OCI-LY3 (cell line): ENCODE results near the gene ATP2B3.
A peak's percentile ranks its signal among the peaks of the same experiment; 100 is the strongest.

ENCODE experiments used
- H2AFZ ChIP-seq: fragments of 200-600, 300-600 bp; shearing (Covaris generic); 2 replicates; pipeline ENCODE4 v1.6.0; 2014; ENCODE audit warnings: antibody characterized with exemption, low read depth, low read length
- H3K27ac ChIP-seq: fragments of 200-600, 300-600 bp; sonication (generic); 2 replicates; pipeline ENCODE4 v1.5.1; 2014; ENCODE audit warnings: mild to moderate bottlenecking, low read length, moderate library complexity, mixed read lengths
- H3K27me3 ChIP-seq: fragments of 200-600, 300-600 bp; sonication (generic); 2 replicates; pipeline ENCODE4 v1.6.1; 2014; ENCODE audit warnings: low read depth, low read length, mixed read lengths
- H3K36me3 ChIP-seq: fragments of 200-600, 300-600 bp; sonication (generic); replicated peaks from 2 replicates; pipeline ENCODE3; 2014; ENCODE audit warnings: low read depth, low read length, mixed read lengths
- H3K4me1 ChIP-seq: fragments of 300-600, 200-600 bp; sonication (generic); 2 replicates; pipeline ENCODE4 v1.6.1; 2014; ENCODE audit warnings: low read length, mixed read lengths
- H3K4me2 ChIP-seq: fragments of 200-600, 300-600 bp; sonication (generic); 2 replicates; pipeline ENCODE4 v1.6.1; 2014; ENCODE audit warnings: low read length, mixed read lengths
- H3K4me3 ChIP-seq: fragments of 300-600, 200-600 bp; sonication (generic); 2 replicates; pipeline ENCODE4 v1.5.1; 2014; ENCODE audit warnings: antibody characterized with exemption, mild to moderate bottlenecking, low read length, moderate library complexity
- H3K79me2 ChIP-seq: fragments of 300-600, 200-600 bp; shearing (Covaris generic); 2 replicates; pipeline ENCODE4 v1.6.1; 2014; ENCODE audit warnings: mild to moderate bottlenecking, low read length, mixed read lengths
- H3K9ac ChIP-seq: fragments of 300-600, 200-600 bp; shearing (Covaris generic); 2 replicates; pipeline ENCODE4 v1.6.0; 2014; ENCODE audit warnings: mild to moderate bottlenecking, low read length, moderate library complexity
- H3K9me3 ChIP-seq: fragments of 200-600, 300-600 bp; shearing (Covaris generic); 2 replicates; pipeline ENCODE4 v1.6.1; 2014; ENCODE audit warnings: low read length, mixed read lengths; ENCODE audit not compliant: insufficient read depth
- H4K20me1 ChIP-seq: fragments of 200-600, 300-600 bp; sonication (generic); 2 replicates; pipeline ENCODE4 v1.6.1; 2016; ENCODE audit warnings: low read length, mixed read lengths; ENCODE audit not compliant: insufficient read depth
- CTCF ChIP-seq: fragments of 200-600, 300-600 bp; sonication (generic); IDR thresholded peaks from 2 replicates; pipeline ENCODE4 v1.5.1; 2014; ENCODE audit warnings: antibody characterized with exemption, low read length, low read depth
- EZH2phosphoT487 ChIP-seq: fragments of 200-600 bp; shearing (Covaris generic); IDR thresholded peaks from 2 replicates; pipeline ENCODE4 v1.6.1; 2018; ENCODE audit warnings: antibody characterized with exemption, mixed run types, low read depth

Gene ATP2B3

GRCh38 chrX:153507484-153508178 lies 9.8 kb upstream of the ATP2B3 start:
- Histone ChIP-seq H3K27me3 (no peaks in the 10 kb centered on the region), H4K20me1 (no peaks in the 10 kb centered on the region), H3K27ac (no peak overlapping the region), H3K9me3 (no peaks in the 10 kb centered on the region), H2AFZ (peak overlapping the region; percentile 85), H3K36me3 (no peaks in the 10 kb centered on the region), H3K4me3 (peak overlapping the region; percentile 59), H3K79me2 (no peaks in the 10 kb centered on the region), H3K9ac (0 out of 2 replicates have a peak overlapping the region, but pooled peaks have one; percentile 17), H3K4me2 (peak overlapping the region; percentile 65), H3K4me1 (peaks cover 4% of the 10 kb centered on the region; the same call in 1 of the 2 replicates)
- TF ChIP-seq CTCF, result peak; percentile 76
- no peak for TF ChIP-seq EZH2phosphoT487

- Histone ChIP-seq H3K4me2 (no peak overlapping the region), H3K9me3 (no peaks in the 10 kb centered on the region), H3K79me2 (no peaks in the 10 kb centered on the region), H2AFZ (no peak overlapping the region), H3K36me3 (no peaks in the 10 kb centered on the region), H3K4me1 (peaks cover 4% of the 10 kb centered on the region; the same call in 1 of the 2 replicates), H3K27me3 (no peaks in the 10 kb centered on the region), H4K20me1 (no peaks in the 10 kb centered on the region), H3K27ac (no peak overlapping the region), H3K4me3 (no peak overlapping the region), H3K9ac (no peak overlapping the region)
- TF ChIP-seq CTCF, result no peak
- no peak for TF ChIP-seq EZH2phosphoT487
Measured at GRCh38 chrX:153509592-153509991, 7.8 kb upstream of the ATP2B3 start.

GRCh38 chrX:153510383-153510782 lies 7.1 kb upstream of the ATP2B3 start:
- peaks cover 4% of the 10 kb centered on the region; the same call in 1 of the 2 replicates for H3K4me1 ChIP-seq
- H4K20me1 ChIP-seq, result no peaks in the 10 kb centered on the region
- no peaks in the 10 kb centered on the region for H3K79me2 ChIP-seq
- no peaks in the 10 kb centered on the region for H3K9me3 ChIP-seq
- H3K9ac ChIP-seq, result no peak overlapping the region
- no peak overlapping the region for H3K4me3 ChIP-seq
- H2AFZ ChIP-seq, result no peak overlapping the region
- no peak overlapping the region for H3K27ac ChIP-seq
- H3K36me3 ChIP-seq, result no peaks in the 10 kb centered on the region
- no peak for TF ChIP-seq CTCF
- H3K27me3 ChIP-seq, result no peaks in the 10 kb centered on the region
- H3K4me2 ChIP-seq, result no peak overlapping the region

GRCh38 chrX:153511784-153512500 lies 5.5 kb upstream of the ATP2B3 start:
- Histone ChIP-seq H4K20me1 (no peaks in the 10 kb centered on the region), H3K4me2 (no peak overlapping the region), H3K4me3 (no peak overlapping the region), H3K36me3 (no peaks in the 10 kb centered on the region), H3K27me3 (no peaks in the 10 kb centered on the region), H3K4me1 (peaks cover 4% of the 10 kb centered on the region; the same call in 1 of the 2 replicates), H3K27ac (no peak overlapping the region), H3K9me3 (no peaks in the 10 kb centered on the region), H3K9ac (no peak overlapping the region), H2AFZ (no peak overlapping the region), H3K79me2 (no peaks in the 10 kb centered on the region)
- TF ChIP-seq CTCF (no peak), EZH2phosphoT487 (no peak)
